NCI-H526 (cell line): Measurements from ENCODE around the gene FAM131B.

Source experiments
- DNase-seq, 2 experiments: peaks; one replicate each; lab custom pipeline; 2025; lab: John Stamatoyannopoulos, UW

Gene FAM131B

DNA sequence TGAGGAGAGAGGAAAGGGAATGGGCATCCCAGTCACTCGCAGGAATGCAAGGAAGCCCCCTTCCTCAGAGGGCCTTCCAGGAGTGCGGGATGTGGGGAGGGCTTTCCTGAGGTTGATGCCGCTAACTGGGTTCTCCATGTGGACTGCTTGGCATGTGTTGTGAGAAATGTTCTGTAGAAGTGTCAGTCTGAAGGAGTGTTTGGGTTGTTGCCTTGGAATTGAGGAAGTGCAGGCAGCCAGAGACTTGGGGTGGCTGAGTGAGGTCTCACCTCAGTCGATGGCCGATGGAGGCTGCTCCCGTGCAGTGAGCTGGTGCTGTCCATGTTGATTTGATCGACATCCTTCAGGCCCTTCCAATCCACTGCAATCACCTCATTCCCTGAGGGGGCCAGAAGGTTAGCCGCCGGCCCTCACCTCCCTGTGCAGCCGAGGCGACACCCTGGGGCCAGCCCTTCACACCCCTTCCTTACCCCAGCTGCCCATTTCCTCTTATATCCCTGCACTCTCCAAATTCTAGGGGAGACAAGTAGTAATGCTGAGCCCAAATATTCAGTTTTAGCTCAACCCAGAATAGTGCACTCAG lies 2.7 kb downstream of the FAM131B start:
- no peak for DNase-seq

GRCh38 chr7:143358626-143359025 lies 3.9 kb downstream of the FAM131B start:
- no peak for DNase-seq

- DNase-seq = no peak
Observed at GRCh38 chr7:143356414-143357050, 6.0 kb downstream of the FAM131B start.

GRCh38 chr7:143355450-143356385 lies 6.8 kb downstream of the FAM131B start:
- no peak for DNase-seq

DNA sequence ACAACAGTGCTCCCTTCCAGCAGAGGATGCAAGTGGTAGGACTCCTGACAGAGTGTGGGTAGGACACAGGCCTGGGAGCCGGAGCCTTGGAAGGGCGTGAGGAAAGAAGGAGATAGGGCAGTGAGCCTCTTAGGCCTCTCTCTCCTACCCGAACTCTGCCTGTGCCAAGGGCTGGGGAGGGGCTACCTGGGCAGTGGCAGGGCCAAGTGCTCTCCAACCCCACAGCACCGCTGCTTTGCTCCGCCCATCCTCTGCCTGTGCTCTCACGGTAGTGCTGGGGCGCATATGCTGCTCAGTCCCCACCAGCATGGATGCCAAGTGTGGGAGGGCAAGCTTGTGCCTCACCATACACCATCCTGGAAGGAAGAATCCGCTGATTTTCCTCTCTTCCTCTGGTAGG lies 7.5 kb downstream of the FAM131B start:
- no peak for DNase-seq

GRCh38 chr7:143354376-143354775 lies 8.1 kb downstream of the FAM131B start:
- no peak for DNase-seq

GRCh38 chr7:143352531-143353002 lies 9.9 kb downstream of the FAM131B start:
- DNase-seq = no peak

DNA sequence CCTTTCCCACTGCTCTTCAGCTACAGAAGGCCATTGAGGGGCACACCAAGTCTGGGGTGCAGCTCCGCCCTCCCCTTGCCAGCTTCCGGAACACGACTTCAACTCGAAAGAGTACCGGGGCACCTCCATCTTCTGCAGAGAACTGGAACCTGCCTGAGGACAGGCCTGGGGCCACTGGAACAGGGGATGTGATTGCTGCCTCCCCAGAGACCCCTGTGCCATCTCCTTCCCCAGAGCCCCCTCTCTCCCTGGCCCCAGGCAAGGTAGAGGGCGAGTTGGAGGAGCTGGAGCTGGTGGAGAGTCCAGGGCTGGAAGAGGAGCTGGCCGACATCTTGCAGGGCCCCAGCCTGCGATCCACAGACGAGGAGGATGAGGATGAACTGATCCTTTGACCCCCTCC lies 10.9 kb downstream of the FAM131B start:
- DNase-seq = no peak

- DNase-seq = no peak
Observed at GRCh38 chr7:143351060-143351459, 11.5 kb downstream of the FAM131B start.

DNA sequence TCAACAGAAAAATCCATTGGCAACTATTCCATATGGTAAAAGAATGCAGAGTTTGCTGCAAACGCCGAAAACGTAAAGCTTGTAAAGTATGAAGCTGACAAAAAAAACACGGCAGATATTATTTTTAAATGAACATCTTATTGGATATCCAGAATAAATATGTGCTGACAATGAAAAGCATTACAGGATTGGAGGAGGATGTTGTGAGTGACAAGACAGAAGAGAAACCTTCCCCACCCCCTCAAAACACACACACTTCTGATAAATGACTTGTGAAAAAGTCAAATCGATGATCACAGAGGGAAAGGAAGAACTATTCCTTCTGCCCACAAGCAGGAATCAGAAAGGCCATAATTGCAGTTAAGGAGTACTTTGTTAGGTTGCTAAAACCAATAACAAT lies 14.6 kb downstream of the FAM131B start:
- no peak for DNase-seq

DNA sequence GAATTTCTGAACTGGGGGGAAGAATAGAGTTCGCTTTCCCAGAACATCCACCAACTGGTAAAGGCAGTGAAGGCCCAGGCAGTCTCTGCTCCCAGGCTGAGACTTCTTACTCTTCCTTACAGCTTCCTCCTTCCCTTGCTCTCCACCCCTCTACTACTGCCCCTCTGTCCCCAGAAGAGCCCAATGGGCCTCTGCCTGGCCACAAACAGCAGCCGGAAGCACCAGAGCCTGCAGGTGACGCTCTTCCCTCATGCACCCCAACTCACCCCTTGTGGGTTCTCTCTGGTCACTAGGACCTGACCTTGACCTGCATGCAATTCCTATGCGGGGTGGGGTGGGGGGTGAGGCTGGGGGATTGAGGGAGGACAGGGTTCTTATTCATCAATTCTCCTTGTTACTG lies 16.5 kb downstream of the FAM131B start:
- no peak for DNase-seq

DNA sequence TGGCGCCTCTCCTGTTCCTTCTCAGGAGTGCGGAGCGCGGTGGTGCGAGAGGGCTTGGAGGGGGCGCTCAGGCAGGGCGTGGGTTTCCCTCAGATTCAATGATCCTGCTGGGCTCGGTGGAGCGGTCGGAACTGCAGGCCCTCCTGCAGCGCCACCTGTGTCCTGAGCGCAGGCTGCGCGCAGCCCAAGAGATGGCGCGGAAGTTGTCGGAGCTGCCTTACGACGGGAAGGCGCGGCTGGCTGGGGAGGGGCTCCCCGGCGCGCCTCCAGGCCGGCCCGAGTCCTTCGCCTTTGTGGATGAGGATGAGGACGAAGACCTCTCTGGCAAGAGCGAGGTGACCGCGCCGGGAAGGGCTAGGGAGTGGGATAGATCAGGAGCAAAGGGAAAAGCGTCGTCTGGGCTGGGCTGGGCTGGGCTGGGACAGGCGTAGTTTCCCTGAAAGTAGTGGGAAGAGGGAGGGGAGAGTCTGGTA lies 17.0 kb downstream of the FAM131B start:
- peak; percentile 37 to 87 for DNase-seq

GRCh38 chr7:143343596-143343995 lies 18.9 kb downstream of the FAM131B start:
- DNase-seq = no peak

DNA sequence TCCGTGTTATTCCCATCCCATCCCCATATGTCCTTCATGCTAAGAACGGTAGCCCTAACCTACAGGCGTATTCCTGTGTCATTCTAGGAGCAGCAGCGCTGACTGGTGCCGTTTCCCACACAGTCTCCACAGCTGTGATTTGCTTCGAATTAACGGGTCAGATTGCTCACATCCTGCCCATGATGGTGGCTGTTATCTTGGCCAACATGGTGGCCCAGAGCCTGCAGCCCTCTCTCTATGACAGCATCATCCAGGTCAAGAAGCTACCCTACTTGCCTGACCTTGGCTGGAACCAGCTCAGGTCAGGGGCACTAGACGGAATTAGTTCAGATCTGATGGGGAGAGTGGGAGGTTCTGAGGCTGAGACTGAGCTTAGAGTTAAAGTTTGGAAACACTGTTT lies 20.7 kb downstream of the FAM131B start:
- DNase-seq = no peak

DNA sequence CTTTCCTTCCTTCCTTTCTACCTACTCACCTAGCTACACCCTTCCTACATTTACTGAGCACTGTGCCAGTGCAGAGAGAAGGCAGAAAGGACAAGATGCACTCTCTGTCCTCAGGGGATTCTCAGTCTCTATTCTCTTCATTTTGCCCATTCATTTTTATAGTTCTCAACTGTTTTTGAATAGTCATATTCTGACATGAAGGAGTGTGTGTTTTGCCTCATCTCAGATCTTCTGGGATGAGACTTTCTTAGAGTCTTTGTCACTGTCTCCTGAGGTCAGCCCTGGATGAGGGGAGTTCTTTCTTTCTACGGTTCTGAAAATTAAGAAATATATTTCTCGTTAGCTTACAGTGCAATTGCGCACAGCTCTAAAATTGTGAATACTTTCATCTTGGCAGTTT lies 25.3 kb downstream of the FAM131B start:
- no peak for DNase-seq

GRCh38 chr7:143334244-143334643 lies 28.3 kb downstream of the FAM131B start:
- DNase-seq = no peak

- DNase-seq = no peak
Observed at GRCh38 chr7:143331179-143331801, 31.2 kb downstream of the FAM131B start.

DNA sequence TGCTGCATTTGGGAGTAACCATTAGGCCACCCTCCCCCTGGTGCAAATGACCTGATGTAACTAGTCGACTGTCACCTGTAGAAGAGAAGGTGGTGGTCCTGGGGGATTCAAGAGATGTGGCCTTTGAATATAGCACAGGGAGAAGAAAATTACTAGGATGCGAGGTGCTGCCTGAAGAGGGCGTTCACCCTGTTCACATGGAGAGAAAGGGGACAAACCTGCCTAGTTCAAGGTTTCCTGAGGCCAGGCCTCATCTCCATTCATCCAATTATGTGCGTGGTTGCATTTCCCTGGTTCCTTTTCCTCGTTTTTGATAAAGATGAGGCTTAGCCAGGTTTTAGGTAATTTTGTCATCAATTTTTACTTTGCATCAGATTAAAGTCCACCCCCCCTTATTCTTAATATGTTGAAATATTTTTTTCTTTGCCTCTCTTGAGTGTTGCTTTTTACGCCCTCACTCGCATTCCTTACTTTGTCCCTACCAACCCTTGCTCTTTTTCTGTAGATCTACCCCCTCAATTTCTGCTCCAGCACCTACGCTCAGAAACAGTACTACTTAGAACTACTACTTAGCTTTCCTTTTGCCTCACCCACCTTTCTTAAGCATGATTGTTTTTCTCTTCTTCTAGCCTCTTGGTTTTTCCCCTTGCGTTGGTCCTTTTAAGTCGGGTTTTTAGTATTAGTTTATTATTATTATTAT lies 32.9 kb downstream of the FAM131B start:
- no peak for DNase-seq

- no peak for DNase-seq
Observed at GRCh38 chr7:143327903-143328302, 34.6 kb downstream of the FAM131B start.

DNA sequence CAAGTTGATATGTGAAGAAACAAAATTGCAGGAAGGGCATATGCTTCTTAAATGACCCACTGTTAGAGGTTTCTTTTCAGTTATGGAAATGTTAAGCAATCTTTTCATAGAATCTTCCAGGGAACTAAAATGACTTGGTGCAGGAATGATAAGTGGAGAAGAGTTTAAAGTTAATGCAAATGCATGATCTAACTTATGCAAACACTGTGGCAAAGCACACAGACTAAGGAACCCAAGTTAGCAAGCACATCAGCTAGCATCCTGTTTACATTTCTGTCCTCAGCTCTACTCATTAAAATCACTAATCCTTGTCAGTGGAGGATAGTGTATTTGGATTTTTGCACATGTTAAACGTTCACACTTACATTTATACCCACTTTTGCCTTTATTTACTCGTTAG lies 37.3 kb downstream of the FAM131B start:
- DNase-seq = peak; percentile 64 to 68

DNA sequence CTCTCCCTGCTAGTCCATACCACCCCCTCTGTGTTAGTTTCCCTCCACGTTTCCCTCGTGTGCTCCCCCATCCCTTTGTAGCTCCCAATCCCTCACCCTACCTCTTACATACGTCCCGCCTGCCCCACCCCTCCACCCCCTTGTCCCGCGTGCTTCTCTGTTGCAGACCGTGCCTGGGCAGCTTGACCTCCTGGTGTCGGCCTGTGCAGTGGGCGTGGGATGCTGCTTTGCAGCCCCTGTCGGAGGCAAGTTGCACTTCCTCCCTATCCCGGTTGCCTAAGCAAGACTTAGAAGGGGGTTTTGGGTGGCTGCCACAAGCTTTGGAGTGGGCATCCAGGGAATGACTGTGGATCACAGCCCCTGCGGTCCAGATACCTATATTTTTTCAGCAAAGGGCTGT lies 38.9 kb downstream of the FAM131B start:
- DNase-seq = no peak
